Stimulated activated CD8-positive, alpha-beta memory T cell treated with anti-CD3 and anti-CD28 coated beads, Interleukin-4, amount 100 ng/mL, for 48 hours (primary cell): ENCODE results near the gene ZNF526.

ENCODE experiments used
- DNase-seq: peaks from one replicate; pipeline ENCODE4 v3.0.0-alpha.2; 2020

ZNF526 gene

DNA sequence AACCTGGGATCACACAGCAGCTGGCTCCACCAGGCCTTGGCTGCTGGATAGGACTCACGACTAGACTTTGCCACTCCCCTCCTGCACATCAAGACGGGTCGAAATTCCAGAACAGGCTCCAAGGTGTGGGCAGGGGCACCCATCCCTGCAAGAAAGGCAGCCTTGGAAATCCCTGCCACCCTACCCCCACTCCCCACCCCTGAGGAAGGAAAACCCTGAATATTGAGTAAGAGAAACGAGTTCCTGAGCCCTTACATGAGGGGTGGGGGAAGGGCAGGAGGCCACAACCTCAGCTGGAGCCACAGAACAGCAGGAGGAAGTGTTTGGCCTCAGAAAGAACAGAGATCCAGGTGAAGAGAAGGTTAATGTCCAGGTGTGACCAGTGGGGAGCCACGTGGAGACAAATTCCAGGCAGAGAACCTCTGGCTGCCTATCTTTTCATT is 22.7 kb upstream of the ZNF526 start:
- DNase-seq: no peak

DNA sequence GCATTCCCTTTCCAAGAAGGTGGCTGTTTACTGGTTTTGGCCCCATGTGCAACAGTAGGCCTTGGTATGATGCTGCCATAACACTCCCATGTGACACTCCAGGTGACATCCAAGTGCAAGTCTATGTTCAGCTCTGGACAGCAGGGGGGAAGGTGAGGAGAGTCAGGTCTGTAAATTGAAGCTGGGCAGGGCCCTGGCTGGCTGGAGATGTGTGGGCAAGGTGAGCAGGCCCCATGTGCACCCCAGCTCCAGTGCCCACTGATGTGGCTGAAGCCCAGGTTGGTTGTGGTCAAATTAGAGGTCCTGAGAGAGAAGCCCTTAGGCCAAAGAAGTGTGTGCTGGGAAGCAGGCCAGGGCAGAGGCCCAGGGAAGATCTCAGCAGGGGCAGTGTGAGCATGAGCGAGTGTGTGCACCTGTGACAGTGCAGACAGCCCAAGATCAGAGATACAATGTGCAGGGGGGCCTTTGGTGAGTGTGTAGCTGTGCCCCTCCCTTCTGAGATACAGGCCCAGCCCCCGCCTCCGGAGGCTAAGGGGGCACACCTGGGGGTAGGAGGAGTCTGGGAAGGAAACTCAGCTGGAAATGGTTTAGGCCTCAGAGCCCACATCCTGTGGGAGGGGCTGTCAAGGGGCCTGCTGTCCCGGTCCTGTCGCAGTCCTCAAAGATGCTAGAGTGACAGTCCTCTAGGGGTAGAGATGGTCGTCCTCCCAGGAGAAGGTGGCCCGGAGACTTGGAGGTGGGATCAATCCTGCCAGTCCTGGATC is 21.3 kb upstream of the ZNF526 start:
- DNase-seq: peak; percentile 73

DNA sequence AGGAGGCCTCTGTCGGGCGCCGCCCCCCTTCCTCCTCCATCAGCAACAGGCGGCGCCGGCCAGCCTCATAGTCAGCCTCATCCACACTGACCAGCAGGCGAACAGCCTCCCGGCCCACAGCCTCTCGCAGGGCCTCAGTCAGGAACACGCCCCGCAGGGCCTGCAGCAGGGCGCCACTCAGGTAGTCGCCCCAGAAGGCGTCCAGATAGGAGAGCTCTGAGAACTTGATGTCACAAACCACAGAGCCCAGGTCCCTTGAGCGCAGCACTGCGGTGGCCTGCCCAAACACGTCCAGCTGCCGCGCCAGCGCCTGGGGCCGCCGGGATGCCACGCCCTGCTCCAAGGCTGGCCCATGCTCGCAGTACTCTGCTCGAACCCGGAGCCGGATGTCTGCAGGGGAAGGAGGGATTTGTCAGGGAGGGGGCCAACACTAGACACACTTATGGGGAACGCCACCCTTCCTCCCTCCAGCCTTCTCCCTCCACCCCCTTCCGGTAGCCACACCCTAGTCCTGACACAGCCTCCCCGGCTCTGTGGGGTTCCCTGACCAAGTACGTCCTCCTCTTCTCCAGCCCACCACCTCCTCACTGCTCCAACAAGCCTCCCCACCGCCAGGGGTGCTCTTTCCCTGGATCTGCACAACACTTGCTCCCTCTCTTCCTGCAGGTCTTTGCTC is 20.5 kb upstream of the ZNF526 start:
- DNase-seq: peak; percentile 79

DNA sequence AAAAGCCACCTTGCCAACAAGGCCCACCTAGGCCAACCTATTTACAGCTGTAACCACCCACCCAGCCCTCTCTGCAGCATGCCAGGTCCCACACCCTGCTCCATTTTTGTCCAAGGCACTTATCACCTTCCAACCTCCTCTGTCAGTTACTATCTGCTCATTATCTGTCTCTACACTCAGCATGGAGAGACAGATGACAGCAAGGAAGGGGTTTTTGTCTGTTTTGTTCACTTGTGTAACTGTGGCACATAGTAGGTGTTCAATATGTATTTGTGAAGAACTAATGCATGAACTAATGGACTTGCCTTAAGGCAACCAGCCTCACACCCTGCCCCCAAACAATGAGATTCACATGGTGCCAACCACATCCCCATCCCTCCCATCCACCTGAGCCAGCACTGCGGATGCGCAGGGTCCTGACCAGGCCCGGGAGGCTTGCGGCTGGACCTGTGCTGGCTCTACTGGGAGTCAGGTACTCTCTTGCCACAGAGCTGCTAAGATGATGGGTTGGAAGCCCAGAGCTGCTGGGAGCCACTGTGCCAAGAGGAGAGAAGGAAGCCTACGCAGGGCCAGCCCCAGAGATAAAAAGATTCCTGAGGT is 19.9 kb upstream of the ZNF526 start:
- no peak for DNase-seq

DNA sequence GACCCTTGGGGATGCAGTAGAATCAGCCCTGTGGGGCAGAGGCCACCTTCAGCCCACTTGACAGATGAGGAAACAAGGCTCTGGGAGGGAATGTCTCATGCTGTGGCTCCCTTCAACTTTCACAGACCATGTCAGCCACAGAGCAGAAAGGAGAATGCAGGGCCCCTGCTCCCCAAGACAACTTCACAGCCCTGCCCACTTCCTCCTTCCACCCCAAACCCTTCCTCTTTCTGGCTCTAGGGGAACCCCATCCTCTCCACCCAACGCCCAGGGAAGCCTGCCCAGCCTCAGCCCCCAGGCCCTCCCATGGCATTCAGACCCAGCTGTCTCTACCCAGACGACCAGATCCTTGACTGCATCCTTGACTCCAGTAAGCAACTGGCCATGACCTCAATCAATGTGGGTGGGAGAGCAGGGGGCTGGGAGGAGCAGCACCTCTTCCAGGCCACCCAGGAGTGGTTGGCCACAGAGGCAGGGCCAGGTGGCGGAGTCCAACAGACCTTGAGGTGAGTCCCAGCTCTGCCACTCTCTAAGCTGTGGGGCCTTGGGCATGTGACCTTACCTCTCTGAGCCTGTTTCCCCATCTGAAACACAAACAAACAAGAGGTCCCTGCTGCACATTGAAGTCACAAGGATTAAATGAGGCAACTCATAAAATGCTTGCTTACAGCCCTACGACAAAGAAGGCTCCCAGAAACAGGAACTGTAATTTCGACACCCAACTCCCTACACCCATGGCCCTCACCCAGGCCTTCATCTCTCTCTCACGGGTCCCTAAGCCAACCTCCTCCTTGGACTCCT is 18.4 kb upstream of the ZNF526 start:
- peak; percentile 53 for DNase-seq

DNA sequence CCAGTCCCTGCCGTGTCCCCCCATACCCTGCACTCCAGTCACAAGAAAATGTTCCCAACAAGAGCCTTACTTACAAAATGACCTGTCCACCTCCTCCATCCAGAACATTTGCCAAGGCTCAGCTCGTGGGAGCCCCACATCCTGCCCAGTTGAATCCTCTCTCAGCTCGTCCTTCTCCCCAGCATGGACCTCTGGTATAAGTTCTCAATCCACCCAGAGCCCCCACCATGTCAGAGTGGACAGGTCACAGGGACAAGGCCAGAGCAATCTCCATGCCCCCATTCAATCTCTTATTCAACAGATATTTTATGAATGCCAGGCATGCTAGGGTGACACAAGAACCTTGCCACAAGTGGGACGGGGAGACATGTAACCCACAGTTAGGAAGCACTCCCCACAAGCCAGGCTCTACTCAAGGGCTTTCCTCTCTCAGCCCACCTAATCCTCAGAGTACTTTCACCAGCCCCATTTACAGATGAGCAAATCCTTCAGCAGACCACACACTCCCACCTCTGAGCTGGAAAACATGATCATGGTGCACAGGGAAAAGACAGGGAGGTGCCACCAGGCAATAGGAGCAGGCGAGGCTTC is 17.7 kb upstream of the ZNF526 start:
- DNase-seq: no peak

DNA sequence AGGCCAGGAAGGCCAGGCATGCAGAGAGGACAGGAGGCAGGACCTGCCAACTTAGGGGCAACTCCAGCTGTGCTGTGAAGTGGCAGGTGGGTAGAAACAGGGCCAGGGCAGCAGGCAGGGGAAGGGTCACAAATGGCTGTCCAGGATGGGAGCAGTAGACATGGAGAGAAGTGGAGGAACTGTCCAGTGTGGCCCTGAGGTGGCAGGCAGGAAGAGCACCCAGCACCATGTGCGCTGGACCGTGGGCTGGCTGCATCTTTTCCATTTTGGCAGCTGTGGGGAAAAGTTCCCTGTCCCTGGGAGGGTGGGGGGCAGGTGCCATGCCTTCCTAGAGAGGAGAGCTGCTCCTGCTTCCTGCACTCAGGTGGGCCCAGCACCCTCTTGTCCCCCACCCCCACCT is 16.4 kb upstream of the ZNF526 start:
- no peak for DNase-seq

DNA sequence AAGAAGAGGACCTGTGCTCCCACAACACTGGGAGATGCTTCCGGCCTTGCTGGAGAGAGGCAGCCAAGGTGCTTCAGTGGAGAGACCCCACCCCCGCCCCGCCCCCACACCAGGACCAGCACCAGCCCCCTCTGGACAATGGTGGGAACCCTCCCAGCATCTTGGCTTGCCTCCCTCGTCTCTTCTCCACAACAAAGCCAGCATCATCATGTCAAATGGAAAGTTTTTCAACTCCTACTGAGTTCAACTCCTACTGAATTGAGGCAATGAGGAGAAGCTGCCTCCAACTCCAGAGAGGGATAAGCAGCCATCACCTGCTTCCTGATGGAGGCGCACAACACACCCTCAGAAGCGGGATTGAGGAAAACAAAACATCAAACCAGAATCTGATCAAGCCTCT is 15.4 kb upstream of the ZNF526 start:
- DNase-seq: no peak

DNA sequence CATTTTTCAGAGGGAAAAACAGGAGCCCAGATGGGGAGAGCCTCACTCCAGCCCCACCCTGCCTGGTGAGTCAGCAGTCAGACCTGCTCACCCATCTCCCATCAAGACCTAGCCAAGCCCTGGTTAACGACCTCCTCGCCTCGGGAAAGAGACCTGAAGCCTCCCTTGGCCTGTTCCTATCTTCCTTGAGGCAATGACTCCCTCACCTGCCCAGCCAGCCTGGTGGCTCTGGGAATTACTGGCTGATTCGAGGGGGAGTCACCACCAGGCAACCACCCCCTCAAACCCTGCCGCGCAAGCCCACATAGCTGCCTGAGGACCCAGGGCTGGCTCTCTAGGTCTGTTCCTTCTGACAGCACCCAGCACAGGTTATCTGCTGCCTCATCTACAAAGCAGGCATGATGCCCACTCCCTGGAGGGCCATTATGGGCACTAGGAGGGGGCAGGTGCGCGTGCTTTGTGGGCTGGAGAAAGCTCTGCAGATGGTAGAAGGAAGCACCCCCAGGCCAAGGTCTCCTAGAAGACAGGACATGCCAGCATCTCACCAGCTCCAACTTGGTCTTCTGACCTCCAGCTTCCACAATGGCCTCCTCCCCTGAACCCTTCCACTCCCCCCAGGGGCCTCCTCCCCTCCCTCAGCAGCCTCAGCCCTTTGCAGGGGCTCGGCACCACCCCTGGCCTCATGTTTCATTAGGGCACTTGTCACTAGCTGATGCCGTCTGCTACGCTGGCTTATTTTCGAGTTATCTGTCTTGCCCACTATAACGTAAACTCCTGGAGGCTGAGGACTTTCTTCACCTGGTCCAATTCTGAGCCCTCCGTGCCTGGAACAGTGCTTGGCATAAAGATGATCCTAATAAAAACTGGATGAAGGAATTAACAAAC is 13.0 kb upstream of the ZNF526 start:
- no peak for DNase-seq

DNA sequence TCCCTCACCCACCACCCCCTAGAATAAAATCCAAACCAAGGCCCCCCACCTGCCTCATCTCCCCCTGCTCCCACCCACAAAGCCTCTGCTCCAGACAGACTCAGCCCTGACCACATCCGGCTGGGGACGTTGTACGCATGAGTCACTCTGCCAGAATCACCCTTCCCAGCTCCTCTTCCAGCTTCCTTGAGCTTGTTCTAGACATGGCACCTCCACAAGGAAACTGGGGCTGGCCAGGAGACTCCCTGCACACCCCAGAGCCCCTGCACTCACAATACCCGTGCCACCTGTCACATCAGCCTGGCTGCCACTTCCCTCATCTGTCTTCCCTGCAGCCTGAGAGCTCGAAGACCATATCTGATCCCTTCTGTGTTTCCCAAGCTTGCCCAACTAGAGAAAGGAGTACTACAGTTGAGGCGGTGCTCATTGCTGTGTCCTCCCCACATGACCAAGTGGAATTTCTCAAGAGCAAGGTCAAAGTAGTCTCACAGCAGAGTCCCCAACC is 12.3 kb upstream of the ZNF526 start:
- DNase-seq: peak; percentile 38

DNA sequence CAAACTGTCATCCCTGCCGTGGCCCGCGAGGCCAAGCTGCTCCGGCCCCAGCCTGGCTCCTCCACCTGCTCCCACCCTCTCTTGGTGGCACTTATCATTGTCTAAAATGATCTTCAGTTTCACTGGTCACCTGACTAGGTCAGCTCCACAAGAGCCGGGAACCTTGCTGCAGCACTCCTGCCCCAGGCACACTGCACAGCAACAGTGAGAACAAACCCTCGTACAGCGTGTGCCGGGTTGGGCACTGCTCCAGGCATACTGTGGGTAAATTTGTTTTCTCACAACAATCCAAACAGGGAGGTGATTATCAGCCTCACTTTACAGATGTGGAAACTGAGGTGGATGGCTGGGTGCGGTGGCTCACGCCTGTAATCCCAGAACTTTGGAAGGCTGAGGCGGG is 11.5 kb upstream of the ZNF526 start:
- DNase-seq: no peak

DNA sequence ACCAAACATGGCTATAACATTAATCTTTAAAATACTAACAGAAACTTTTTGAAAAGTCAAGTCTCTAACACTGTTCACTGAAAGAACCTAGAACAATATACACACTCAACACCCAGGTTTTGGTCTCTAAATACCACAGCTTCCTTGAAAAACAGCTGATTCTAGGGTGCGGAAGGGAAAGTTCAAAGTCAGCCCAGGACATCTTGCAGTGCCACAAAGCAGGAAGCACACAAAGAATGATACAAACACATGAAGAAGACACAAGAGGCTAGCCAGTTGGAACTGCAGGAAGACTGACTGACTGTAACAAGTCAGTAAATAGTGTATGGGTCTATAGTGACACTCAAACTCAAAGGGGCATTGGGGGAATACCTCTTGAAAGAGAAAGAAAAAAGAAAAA is 7.2 kb upstream of the ZNF526 start:
- no peak for DNase-seq

DNA sequence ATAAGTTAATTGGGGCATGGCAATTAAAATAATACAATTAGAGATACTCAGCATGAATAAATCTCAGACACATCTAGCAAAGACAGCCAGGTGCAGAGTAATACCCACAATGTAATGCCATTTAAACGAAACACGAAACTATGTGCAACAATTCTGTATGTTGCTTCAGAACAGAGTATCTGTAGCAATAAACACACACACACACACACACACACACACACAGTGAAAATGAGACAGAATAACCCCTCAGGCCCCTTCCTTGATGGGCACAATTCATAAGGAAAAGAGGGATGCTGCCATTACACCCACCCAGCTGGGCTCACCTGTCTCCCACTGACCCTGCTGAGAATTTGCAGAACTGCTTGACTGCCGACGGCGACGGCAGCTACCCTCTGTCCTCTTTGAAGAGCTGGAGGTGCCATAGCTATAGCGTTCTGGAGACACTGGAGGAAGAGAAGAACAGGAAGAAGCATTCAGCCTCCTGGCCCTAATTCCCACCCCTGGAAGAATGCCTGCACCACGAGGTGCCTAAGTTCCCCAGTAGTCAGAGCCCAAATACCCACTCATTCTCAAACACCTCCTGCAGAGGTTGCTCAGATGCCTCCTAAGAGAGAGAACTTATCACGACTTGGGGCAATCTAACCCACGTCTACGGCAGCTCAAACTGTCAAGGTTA is 5.2 kb upstream of the ZNF526 start:
- no peak for DNase-seq

DNA sequence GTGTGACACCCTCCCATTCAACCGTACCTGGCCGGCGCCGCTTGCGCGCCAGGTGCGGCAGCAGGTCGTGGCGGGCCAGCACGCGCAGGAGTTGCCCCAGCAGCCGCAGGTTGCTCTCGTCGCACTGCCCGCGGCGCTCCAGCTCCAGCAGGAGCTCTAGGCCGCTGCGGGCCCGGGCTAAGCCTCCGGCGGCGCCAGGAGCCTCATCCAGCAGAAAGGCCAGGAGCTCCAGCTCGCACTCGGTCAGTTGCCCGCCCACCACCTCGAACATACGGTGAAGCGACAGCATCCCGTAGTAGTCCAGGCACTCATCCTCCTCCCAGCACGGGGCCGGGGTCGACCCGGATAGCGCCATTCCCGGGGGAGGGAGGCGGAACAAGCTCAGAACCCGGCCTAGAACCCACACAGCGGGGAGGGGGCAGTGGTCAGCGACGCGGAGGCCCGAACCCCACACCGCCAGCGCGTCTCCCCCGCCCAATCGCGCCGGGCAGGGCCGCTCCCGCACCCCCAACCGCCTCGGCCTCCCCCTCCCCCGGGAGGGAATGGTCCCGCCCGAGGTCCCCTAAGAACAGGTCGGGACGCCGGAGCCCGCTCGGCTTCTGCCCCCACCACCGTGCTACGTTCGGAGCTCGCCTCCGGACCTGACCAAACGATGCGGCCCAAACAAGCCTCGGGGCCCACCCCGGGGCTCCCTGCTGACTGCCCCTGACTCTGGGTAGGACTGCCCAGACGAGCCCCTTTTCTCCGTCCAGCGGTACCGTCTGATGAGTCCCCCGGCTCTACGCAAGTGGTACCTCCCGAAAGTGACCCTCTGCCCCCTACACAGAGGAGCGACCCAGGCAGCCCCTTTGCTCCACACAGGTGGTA is 3.2 kb upstream of the ZNF526 start:
- peak; percentile 61 for DNase-seq

DNA sequence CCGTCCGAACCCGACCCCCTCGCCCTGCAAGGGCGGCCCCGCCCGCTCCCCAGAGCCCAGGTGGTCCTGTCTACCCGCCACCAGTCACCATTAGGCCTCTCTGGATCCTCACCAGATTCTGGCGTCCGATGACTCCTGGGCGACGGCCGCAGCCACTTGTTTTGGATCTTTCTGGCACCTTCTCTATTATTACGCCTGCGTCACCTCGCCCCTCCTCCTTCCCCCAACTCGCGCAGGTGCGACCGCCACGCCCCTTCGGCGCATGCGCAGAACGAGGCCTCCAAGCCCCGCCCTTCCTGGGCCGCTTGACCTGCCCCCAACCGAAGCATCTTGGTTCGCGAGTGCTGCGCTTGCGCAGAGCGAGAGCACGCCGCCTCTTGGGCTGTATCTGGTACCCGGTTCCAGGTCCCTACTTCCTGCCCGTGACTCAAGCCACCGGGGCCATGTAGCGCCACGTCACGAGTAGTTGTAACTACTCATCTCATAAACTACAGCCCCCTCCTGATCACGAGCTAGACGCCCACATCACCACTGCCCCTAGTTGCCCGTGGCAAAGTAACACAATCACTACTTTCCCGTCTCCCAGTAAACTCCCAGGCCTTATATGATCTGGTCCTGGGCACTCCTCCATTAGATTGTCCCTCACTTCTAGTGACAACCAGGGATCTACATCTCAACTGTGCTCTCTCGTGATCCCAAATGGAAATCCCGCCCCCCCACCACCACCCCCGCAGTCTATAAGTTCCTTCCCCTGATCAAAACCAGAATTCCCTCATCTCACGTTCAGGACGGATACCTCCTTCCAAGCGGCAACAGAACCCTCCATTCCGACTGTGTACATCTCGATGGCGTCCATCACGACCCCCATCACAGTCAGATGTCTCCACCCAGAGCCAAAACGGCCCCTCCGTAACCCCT is 2.3 kb upstream of the ZNF526 start, which contains the start of gene DEDD2:
TSS of gene DEDD2 (minus strand) at position 158 of the 918 bp plus-strand sequence. CDS start 670 bp downstream, outside the sequence.
- DNase-seq: peak; percentile 100

DNA sequence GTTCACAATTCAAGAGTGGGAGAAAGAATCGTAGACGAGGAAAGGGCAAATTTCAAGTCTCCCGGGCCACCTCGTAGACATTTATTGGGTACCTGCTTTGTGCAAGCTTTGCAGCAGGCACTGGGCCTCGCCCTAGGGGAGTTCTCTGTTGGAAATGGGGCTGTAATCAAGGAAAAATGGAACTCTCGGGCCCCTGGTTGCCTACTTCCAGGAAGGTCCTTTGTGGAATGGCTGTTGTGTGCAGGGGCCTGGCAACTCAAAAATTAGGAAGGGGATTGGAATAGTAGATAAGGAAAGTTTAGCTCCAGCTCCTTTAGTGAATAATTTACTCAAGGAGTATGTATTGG is 612 bp downstream of the ZNF526 start:
- no peak for DNase-seq

DNA sequence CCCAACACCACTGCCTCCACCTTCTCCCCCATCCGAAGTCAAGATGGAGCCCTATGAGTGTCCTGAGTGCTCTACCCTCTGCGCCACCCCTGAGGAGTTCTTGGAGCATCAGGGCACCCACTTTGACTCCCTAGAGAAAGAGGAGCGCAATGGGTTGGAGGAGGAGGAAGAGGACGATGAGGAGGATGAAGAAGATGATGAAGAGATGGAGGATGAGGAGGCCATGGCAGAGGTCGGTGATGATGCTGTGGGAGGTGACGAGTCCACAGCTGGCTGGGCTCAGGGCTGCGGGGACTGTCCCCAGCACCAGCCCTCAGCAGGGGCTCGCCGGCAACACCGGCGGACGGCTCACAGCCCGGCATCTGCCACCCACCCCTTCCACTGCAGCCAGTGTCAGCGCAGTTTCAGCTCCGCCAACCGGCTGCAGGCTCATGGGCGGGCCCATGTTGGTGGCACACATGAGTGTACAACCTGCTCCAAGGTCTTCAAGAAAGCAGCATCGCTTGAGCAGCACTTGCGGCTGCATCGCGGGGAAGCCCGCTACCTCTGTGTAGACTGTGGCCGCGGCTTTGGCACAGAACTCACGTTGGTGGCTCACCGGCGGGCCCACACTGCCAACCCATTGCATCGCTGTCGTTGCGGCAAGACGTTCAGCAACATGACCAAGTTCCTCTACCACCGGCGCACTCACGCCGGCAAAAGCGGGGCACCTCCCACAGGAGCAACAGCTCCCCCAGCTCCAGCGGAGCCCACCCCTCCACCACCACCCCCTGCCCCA is 5.0 kb downstream of the ZNF526 start:
- DNase-seq: no peak

DNA sequence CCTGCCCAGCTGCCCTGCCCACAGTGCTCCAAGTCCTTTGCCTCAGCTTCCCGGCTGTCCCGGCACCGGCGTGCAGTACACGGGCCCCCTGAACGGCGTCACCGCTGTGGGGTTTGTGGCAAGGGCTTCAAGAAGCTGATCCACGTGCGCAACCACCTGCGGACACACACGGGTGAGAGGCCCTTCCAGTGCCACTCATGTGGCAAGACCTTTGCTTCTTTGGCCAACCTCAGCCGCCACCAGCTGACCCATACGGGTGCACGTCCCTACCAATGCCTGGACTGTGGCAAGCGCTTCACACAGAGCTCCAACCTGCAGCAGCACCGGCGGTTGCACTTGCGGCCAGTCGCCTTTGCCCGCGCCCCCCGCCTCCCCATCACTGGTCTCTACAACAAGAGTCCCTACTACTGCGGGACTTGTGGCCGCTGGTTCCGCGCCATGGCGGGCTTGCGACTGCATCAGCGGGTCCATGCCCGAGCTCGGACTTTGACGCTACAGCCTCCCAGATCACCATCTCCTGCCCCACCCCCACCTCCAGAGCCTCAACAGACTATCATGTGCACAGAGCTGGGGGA is 5.7 kb downstream of the ZNF526 start:
- DNase-seq: no peak
